Stimulated activated CD4-positive, alpha-beta T cell treated with anti-CD3 and anti-CD28 coated beads, TNF-alpha, amount 100 ng/mL, for 48 hours (primary cell): Measurements from ENCODE around the gene SKP1.

ENCODE experiments used
- DNase-seq, 3 donors: peaks; one replicate each; pipeline ENCODE4 v3.0.0-alpha.2; 2020; ENCODE audit warnings: low read depth in 3 of 3

Gene SKP1

GRCh38 chr5:134143944-134144941, 32.5 kb downstream of the SKP1 start:
- DNase-seq: no peak

- DNase-seq: no peak
Measured at GRCh38 chr5:134143431-134143830, 33.3 kb downstream of the SKP1 start.

- no peak for DNase-seq
Measured at GRCh38 chr5:134142806-134143205, 33.9 kb downstream of the SKP1 start.

- no peak for DNase-seq
Measured at GRCh38 chr5:134142052-134142451, 34.7 kb downstream of the SKP1 start.

GRCh38 chr5:134141331-134142050, 35.3 kb downstream of the SKP1 start:
- no peak for DNase-seq

- peak in 1 of 3 donors; percentile 49 for DNase-seq
Measured at GRCh38 chr5:134140530-134141201, 36.1 kb downstream of the SKP1 start.

- DNase-seq: no peak
Measured at GRCh38 chr5:134139891-134140469, 36.8 kb downstream of the SKP1 start.

- DNase-seq: no peak
Measured at GRCh38 chr5:134139377-134139851, 37.3 kb downstream of the SKP1 start.

GRCh38 chr5:134138416-134139376, 38.1 kb downstream of the SKP1 start:
- DNase-seq: peak; percentile 53 to 66 (median 56)

GRCh38 chr5:134136771-134137170, 40.0 kb downstream of the SKP1 start:
- DNase-seq: no peak

- DNase-seq: no peak
Measured at GRCh38 chr5:134136221-134136631, 40.5 kb downstream of the SKP1 start.

GRCh38 chr5:134135091-134135655, 41.6 kb downstream of the SKP1 start:
- no peak for DNase-seq

- no peak for DNase-seq
Measured at GRCh38 chr5:134133995-134134541, 42.7 kb downstream of the SKP1 start.

GRCh38 chr5:134133188-134133994, 43.4 kb downstream of the SKP1 start:
- no peak for DNase-seq

- DNase-seq: peak in 1 of 3 donors; percentile 57
Measured at GRCh38 chr5:134132372-134133187, 44.2 kb downstream of the SKP1 start.

GRCh38 chr5:134131578-134132350, 45.0 kb downstream of the SKP1 start:
- no peak for DNase-seq

GRCh38 chr5:134131165-134131564, 45.6 kb downstream of the SKP1 start:
- DNase-seq: no peak
